Thoracic aorta (tissue), 2 donors: ENCODE measurements around the gene NFIA. TPM values are rescaled to one million over a fixed set of nuclear protein-coding genes. Genes with fewer than 3 reads are reported as not detected.

Experiments
- ATAC-seq: fragments of 150-250 bp; one replicate; pipeline ENCODE4 v1.8.0; 2017; ENCODE audit warnings: low read depth; ENCODE audit not compliant: insufficient number of reproducible peaks, low FRiP score
- DNase-seq: peaks from one replicate; pipeline ENCODE4 v3.0.0-alpha.2; 2020; ENCODE audit warnings: low spot score
- H3K27ac ChIP-seq, 2 donors: fragments of 200-600 bp; sonication (generic); 1 replicate in 1 of 2; 2 replicates in 1 of 2; pipeline ENCODE4 v1.5.1; 2016; ENCODE audit warnings: mild to moderate bottlenecking in 2 of 2, moderate library complexity in 2 of 2
- H3K27me3 ChIP-seq: fragments of 200-600 bp; sonication (generic); replicated peaks from 2 replicates; pipeline ENCODE4 v1.6.0; 2016; ENCODE audit warnings: mild to moderate bottlenecking; ENCODE audit not compliant: insufficient read depth
- H3K36me3 ChIP-seq: fragments of 200-600 bp; sonication (generic); one replicate; pipeline ENCODE4 v1.5.1; 2016
- H3K4me1 ChIP-seq, 2 donors: fragments of 200-600 bp; sonication (generic); 1 replicate in 1 of 2; 2 replicates in 1 of 2; pipeline versions ENCODE4 v1.5.1 to v1.6.0; 2016; ENCODE audit warnings: low read depth in 2 of 2, mild to moderate bottlenecking in 1 of 2; ENCODE audit not compliant: control insufficient read depth in 1 of 2
- H3K4me3 ChIP-seq: fragments of 200-600 bp; sonication (generic); 2 replicates; pipeline ENCODE4 v1.5.1; 2016; ENCODE audit warnings: mild to moderate bottlenecking
- H3K9me3 ChIP-seq: fragments of 200-600 bp; sonication (generic); 2 replicates; pipeline ENCODE4 v1.5.1; 2016
- total RNA-seq, 2 donors: library from RNA; depleted of rRNA; stranded (reverse); fragments of >200 nt; gene quantifications; one replicate each; pipeline versions ENCODE4 v1.1.0 to v1.2.3, GENCODE V29; 2016
- TF ChIP-seq, protein P1 (sequence below): fragments of 200-600 bp; sonication (generic); IDR thresholded peaks from one replicate; pipeline ENCODE4 v1.5.1; 2019; ENCODE audit warnings: antibody characterized with exemption

NFIA gene
- total RNA-seq, 2 donors from 2014 or later: 99.8 to 118 TPM

- Histone ChIP-seq H3K27ac (no peak overlapping the region), H3K4me1 (peaks cover 13 to 42% of the 10 kb centered on the region in 2 donors), H3K36me3 (peaks cover 8% of the 10 kb centered on the region), H3K27me3 (no peaks in the 10 kb centered on the region), H3K9me3 (no peaks in the 10 kb centered on the region), H3K4me3 (no peak overlapping the region)
- ATAC-seq (no peak), DNase-seq (no peak)
- TF ChIP-seq, protein P1, sequence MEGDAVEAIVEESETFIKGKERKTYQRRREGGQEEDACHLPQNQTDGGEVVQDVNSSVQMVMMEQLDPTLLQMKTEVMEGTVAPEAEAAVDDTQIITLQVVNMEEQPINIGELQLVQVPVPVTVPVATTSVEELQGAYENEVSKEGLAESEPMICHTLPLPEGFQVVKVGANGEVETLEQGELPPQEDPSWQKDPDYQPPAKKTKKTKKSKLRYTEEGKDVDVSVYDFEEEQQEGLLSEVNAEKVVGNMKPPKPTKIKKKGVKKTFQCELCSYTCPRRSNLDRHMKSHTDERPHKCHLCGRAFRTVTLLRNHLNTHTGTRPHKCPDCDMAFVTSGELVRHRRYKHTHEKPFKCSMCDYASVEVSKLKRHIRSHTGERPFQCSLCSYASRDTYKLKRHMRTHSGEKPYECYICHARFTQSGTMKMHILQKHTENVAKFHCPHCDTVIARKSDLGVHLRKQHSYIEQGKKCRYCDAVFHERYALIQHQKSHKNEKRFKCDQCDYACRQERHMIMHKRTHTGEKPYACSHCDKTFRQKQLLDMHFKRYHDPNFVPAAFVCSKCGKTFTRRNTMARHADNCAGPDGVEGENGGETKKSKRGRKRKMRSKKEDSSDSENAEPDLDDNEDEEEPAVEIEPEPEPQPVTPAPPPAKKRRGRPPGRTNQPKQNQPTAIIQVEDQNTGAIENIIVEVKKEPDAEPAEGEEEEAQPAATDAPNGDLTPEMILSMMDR: no peak
These were observed 298.2 kb downstream of the NFIA start for GRCh38 chr1:61380561-61380960.

DNA sequence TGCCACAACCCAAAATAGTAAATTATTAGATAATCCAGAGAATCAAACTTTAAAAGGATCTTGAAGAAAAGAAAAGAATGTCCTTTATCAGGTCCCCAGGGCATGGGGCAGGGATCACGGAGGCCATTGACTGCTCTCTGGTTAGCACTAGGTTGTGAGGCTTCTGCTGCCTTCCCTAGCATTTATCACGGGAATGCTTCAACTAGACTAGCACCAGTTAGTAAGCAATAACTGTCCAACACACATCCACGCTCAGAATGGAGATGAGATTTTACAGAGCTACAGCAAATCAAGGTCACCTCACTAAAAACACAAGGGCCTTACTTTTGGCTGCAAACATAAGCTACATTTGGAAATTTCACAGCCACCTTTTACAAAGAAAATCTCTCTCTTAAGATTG is 304.0 kb downstream of the NFIA start:
- DNase-seq: no peak
- no peaks in the 10 kb centered on the region for H3K27me3 ChIP-seq
- ATAC-seq: no peak
- H3K4me3 ChIP-seq: no peak overlapping the region
- no peaks in the 10 kb centered on the region for H3K9me3 ChIP-seq
- TF ChIP-seq, protein P1: no peak
- peaks cover 18 to 43% of the 10 kb centered on the region in 2 donors for H3K4me1 ChIP-seq
- H3K27ac ChIP-seq: peak overlapping the region; percentile 22 to 74
- H3K36me3 ChIP-seq: peaks cover 17% of the 10 kb centered on the region

GRCh38 chr1:61386770-61387169 is 304.4 kb downstream of the NFIA start:
- TF ChIP-seq, protein P1: no peak
- peaks cover 18 to 43% of the 10 kb centered on the region in 2 donors for H3K4me1 ChIP-seq
- DNase-seq (no peak), ATAC-seq (no peak)
- peaks cover 17% of the 10 kb centered on the region for H3K36me3 ChIP-seq
- H3K4me3 ChIP-seq: peak overlapping the region; percentile 33
- H3K27me3 ChIP-seq: no peaks in the 10 kb centered on the region
- no peaks in the 10 kb centered on the region for H3K9me3 ChIP-seq
- H3K27ac ChIP-seq: peak overlapping the region; percentile 22 to 74

- DNase-seq (no peak), ATAC-seq (no peak)
- Histone ChIP-seq H3K4me1 (peaks cover 14 to 39% of the 10 kb centered on the region in 2 donors), H3K36me3 (peaks cover 17% of the 10 kb centered on the region), H3K9me3 (no peaks in the 10 kb centered on the region), H3K27ac (peak overlapping the region; percentile 32 to 74), H3K27me3 (no peaks in the 10 kb centered on the region), H3K4me3 (peak overlapping the region; percentile 33)
- TF ChIP-seq, protein P1: no peak
These were observed 305.5 kb downstream of the NFIA start for GRCh38 chr1:61387829-61388228.

GRCh38 chr1:61388566-61388965 is 306.2 kb downstream of the NFIA start:
- Histone ChIP-seq H3K4me3 (peak overlapping the region; percentile 8), H3K9me3 (no peaks in the 10 kb centered on the region), H3K27me3 (no peaks in the 10 kb centered on the region), H3K36me3 (peaks cover 9% of the 10 kb centered on the region), H3K4me1 (peaks cover 14 to 39% of the 10 kb centered on the region in 2 donors), H3K27ac (peak overlapping the region; percentile 32 to 74)
- DNase-seq: no peak
- ATAC-seq: no peak
- TF ChIP-seq, protein P1: no peak
